Measurements from ENCODE around the gene ATP1A4.

- no peak for TF ChIP-seq ZNF449 (CRISPR knock-in tag; IDR thresholded peaks at IDR 0.05)
- TF ChIP-seq ELK3 (CRISPR knock-in tag; IDR thresholded peaks at IDR 0.05): no peak
- TF ChIP-seq MTF1 (CRISPR knock-in tag; IDR thresholded peaks at IDR 0.05; ENCODE audit: borderline replicate concordance): no peak
- no peak for TF ChIP-seq RNF2 (IDR thresholded peaks at IDR 0.05)
- no peak for TF ChIP-seq REST (IDR thresholded peaks at IDR 0.05; ENCODE audit: borderline replicate concordance)
- TF ChIP-seq REST (CRISPR knock-in tag; IDR thresholded peaks at IDR 0.05; ENCODE audit: low read depth): no peak
- no peak for TF ChIP-seq E2F1 (CRISPR knock-in tag; IDR thresholded peaks at IDR 0.05)
- TF ChIP-seq ELF4 (CRISPR knock-in tag; IDR thresholded peaks at IDR 0.05): no peak
- TF ChIP-seq CGGBP1 (CRISPR knock-in tag; IDR thresholded peaks at IDR 0.05): no peak
- no peak for TF ChIP-seq KAT7 (CRISPR knock-in tag; IDR thresholded peaks at IDR 0.05; ENCODE audit: borderline replicate concordance)
- TF ChIP-seq TSC22D4 (tag; IDR thresholded peaks at IDR 0.05): no peak
Observed at GRCh38 chr1:160125746-160126145, 25.7 kb upstream of the ATP1A4 start.

All from K562 (cell line).